ENCODE data around the gene MCUR1. TPM values are rescaled to one million over a fixed set of nuclear protein-coding genes. Genes with fewer than 3 reads are reported as not detected.

MCUR1 gene
- total and polyA plus RNA-seq, 2 donors from 2014 or later = 24.1 to 39.8 TPM

DNA sequence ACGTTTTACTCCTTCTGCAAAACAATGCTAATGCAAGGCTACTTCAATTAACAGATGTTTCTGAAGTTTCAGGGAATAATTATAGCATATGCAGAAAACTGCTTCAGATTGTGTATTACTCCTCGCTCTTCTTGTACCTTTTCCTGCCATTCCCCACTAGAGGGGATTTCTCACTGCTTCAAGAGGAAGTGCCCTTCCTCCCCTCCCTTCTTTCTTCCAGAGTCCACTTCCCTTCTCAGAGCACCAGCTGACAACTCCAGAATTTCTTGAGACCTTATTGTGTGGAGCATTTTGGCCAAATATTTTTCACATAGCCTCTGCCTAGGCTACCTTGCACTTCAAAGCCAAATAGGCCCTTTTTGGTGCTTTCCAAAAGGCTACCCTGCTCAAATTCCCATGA, 12.7 kb upstream of the MCUR1 start:
- no peak for FAIRE-seq
- intact Hi-C loops (cut with DNase I) = no loop called here

GRCh38 chr6:13825871-13826270, 11.5 kb upstream of the MCUR1 start:
- no peaks in the 10 kb centered on the region for H3K27me3 ChIP-seq (ENCODE audit: control insufficient read depth, insufficient read depth, low read length)
- TF ChIP-seq, protein P1, sequence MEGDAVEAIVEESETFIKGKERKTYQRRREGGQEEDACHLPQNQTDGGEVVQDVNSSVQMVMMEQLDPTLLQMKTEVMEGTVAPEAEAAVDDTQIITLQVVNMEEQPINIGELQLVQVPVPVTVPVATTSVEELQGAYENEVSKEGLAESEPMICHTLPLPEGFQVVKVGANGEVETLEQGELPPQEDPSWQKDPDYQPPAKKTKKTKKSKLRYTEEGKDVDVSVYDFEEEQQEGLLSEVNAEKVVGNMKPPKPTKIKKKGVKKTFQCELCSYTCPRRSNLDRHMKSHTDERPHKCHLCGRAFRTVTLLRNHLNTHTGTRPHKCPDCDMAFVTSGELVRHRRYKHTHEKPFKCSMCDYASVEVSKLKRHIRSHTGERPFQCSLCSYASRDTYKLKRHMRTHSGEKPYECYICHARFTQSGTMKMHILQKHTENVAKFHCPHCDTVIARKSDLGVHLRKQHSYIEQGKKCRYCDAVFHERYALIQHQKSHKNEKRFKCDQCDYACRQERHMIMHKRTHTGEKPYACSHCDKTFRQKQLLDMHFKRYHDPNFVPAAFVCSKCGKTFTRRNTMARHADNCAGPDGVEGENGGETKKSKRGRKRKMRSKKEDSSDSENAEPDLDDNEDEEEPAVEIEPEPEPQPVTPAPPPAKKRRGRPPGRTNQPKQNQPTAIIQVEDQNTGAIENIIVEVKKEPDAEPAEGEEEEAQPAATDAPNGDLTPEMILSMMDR (IDR thresholded peaks at IDR 0.05; ENCODE audit: borderline replicate concordance, extremely low read depth, insufficient read depth) = no peak
- no peaks in the 10 kb centered on the region for H3K36me3 ChIP-seq (ENCODE audit: control insufficient read depth in 2 of 3, insufficient read depth in 3 of 3, low read length in 3 of 3)
- no peak overlapping the region for H3K4me3 ChIP-seq (ENCODE audit: low read length in 3 of 3)
- H3K9ac ChIP-seq (ENCODE audit: low read length in 3 of 3) = no peak overlapping the region
- H3K9me3 ChIP-seq (ENCODE audit: control insufficient read depth in 2 of 3, insufficient read depth in 1 of 3, low read length in 3 of 3) = no peaks in the 10 kb centered on the region
- no peaks in the 10 kb centered on the region for H3K4me1 ChIP-seq (ENCODE audit: control insufficient read depth in 2 of 3, insufficient read depth in 2 of 3, low read depth in 1 of 3, low read length in 3 of 3)
- H3K27ac ChIP-seq (ENCODE audit: low read depth in 2 of 2, low read length in 2 of 2) = no peak overlapping the region
- no peak for DNase-seq
- FAIRE-seq = no peak
- intact Hi-C loops (cut with DNase I) = no loop called here

More for the DNA sequence above, 12.7 kb upstream of the MCUR1 start:
- no peak for DNase-seq
- no peaks in the 10 kb centered on the region for H3K4me1 ChIP-seq (ENCODE audit: control insufficient read depth in 2 of 3, insufficient read depth in 2 of 3, low read depth in 1 of 3, low read length in 3 of 3)
- no peak overlapping the region for H3K9ac ChIP-seq (ENCODE audit: low read length in 3 of 3)
- no peaks in the 10 kb centered on the region for H3K27me3 ChIP-seq (ENCODE audit: control insufficient read depth, insufficient read depth, low read length)
- no peak overlapping the region for H3K4me3 ChIP-seq (ENCODE audit: low read length in 3 of 3)
- no peaks in the 10 kb centered on the region for H3K36me3 ChIP-seq (ENCODE audit: control insufficient read depth in 2 of 3, insufficient read depth in 3 of 3, low read length in 3 of 3)
- no peak overlapping the region for H3K27ac ChIP-seq (ENCODE audit: low read depth in 2 of 2, low read length in 2 of 2)
- TF ChIP-seq, protein P1 (IDR thresholded peaks at IDR 0.05; ENCODE audit: borderline replicate concordance, extremely low read depth, insufficient read depth) = no peak
- no peaks in the 10 kb centered on the region for H3K9me3 ChIP-seq (ENCODE audit: control insufficient read depth in 2 of 3, insufficient read depth in 1 of 3, low read length in 3 of 3)

GRCh38 chr6:13818341-13818740, 4.0 kb upstream of the MCUR1 start:
- intact Hi-C loops (cut with DNase I) = no loop called here
- H3K4me1 ChIP-seq (ENCODE audit: control insufficient read depth in 2 of 3, insufficient read depth in 2 of 3, low read depth in 1 of 3, low read length in 3 of 3) = peaks cover 0 to 6% (median 0%) of the 10 kb centered on the region in 3 donors
- TF ChIP-seq, protein P1 (IDR thresholded peaks at IDR 0.05; ENCODE audit: borderline replicate concordance, extremely low read depth, insufficient read depth) = no peak
- H3K9me3 ChIP-seq (ENCODE audit: control insufficient read depth in 2 of 3, insufficient read depth in 1 of 3, low read length in 3 of 3) = no peaks in the 10 kb centered on the region
- no peak overlapping the region for H3K27ac ChIP-seq (ENCODE audit: low read depth in 2 of 2, low read length in 2 of 2)
- H3K36me3 ChIP-seq (ENCODE audit: control insufficient read depth in 2 of 3, insufficient read depth in 3 of 3, low read length in 3 of 3) = no peaks in the 10 kb centered on the region
- FAIRE-seq (no peak), DNase-seq (no peak)
- H3K4me3 ChIP-seq (ENCODE audit: low read length in 3 of 3) = no peak overlapping the region
- no peaks in the 10 kb centered on the region for H3K27me3 ChIP-seq (ENCODE audit: control insufficient read depth, insufficient read depth, low read length)
- no peak overlapping the region for H3K9ac ChIP-seq (ENCODE audit: low read length in 3 of 3)

Measured in kidney (tissue), 14 donors.